ENCODE data around the gene COA1.
"Not testable (repeated sequence)": the region's sequence is repeated elsewhere in the genome, so short reads cannot be mapped to it uniquely, and the experiment has no call there.

COA1 gene

GRCh38 chr7:43726466-43726865 lies 2.9 kb downstream of the COA1 start:
- no peak for DNase-seq (ENCODE audit: low read depth in 2 of 2)

DNA sequence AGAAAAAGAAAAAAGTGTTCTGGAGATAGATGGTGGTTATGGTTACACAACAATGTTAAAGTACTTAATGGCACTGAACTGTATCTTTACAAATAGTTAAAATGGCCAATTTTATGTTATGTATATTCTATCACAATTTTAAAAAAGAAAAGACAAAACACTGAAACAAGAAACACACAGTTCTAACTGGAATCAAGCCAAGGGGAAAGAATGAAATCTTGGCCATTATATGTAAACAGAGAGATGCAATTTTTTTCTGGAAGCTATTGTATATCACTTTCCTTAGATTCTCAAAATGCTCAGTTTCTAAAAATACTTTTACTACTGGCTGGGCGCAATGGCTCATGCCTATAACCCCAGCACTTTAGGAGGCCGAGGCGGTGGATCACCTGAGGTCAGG lies 4.1 kb downstream of the COA1 start:
- DNase-seq (ENCODE audit: low read depth in 2 of 2): no peak

DNA sequence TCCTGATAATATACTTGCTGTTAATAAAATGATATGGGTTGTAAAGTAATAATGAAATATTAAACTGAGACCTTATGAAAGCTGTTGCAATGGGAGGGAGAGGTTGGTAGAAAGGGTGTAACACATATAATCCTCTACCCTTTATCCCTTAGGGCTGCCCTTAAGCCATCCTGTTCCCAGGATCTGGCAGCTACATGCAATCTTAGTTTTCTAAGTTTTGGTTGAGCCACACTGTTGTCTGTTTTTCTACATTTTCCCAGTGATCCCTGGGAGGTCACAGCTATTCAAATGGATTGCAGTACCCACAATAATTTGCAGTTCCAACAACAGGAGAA lies 6.3 kb downstream of the COA1 start:
- DNase-seq (ENCODE audit: low read depth in 2 of 2): no peak

GRCh38 chr7:43721193-43721806 lies 8.0 kb downstream of the COA1 start:
- DNase-seq (ENCODE audit: low read depth in 2 of 2): no peak

GRCh38 chr7:43716598-43716997 lies 12.7 kb downstream of the COA1 start:
- no peak for DNase-seq (ENCODE audit: low read depth in 2 of 2)

- DNase-seq (ENCODE audit: low read depth in 2 of 2): not testable (repeated sequence)
Observed at GRCh38 chr7:43715966-43716365, 13.4 kb downstream of the COA1 start.

DNA sequence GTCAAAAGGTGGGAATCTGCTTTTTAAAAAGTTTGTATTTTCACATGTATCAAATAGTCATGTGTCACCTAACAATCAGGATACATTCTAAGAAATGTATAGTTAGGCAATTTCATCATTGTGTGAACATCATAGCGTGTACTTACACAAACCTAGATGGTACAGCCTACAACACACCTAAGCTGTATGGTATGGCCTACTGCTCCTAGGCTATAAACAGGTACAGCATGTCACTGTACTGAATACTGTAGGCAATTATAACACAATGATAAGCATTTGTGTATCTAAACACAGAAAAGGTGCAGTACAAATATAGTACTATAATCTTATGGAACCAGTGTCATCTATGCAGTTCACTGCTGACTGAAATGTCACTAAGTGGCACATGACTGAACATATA lies 17.8 kb downstream of the COA1 start:
- DNase-seq (ENCODE audit: low read depth in 2 of 2): no peak

GRCh38 chr7:43708055-43708454 lies 21.3 kb downstream of the COA1 start:
- DNase-seq (ENCODE audit: low read depth in 2 of 2): not testable (repeated sequence)

DNA sequence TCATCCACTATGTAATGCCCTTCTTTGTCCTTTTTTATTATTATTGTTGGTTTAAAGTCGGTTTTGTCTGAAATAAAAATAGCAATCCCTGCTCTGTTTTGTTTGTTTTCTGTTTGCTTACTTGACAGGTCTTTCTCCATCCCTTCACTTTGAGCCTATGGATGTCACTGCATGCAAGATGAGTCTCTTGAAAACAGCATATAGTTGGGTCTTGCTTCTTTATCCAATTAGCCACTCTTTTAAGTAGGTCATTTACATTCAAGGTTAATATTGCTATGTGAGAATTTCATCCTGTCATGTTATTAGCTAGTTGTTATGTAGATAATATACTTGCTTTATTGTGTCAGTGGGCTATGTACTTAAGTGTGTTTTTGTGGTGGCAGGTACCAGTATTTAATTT lies 25.8 kb downstream of the COA1 start:
- no peak for DNase-seq (ENCODE audit: low read depth in 2 of 2)

DNA sequence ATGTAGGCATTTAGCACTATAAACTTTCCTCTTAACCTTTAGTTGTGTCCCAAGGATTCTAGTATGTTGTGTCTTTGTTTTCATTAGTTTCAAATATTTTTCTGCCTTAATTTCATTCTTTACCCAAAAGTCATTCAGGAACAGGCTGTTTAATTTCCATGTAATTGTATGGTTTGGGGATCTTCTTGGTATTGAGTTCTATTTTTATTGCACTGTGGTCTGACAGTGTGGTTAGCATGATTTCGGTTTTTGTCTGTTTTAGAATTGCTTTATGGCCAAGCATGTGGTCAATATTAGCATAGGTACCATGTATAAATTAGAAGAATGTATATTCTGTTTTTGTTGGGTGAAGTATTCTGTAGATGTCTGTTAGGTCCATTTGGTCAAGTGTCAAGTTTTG lies 26.3 kb downstream of the COA1 start:
- DNase-seq (ENCODE audit: low read depth in 2 of 2): no peak

DNA sequence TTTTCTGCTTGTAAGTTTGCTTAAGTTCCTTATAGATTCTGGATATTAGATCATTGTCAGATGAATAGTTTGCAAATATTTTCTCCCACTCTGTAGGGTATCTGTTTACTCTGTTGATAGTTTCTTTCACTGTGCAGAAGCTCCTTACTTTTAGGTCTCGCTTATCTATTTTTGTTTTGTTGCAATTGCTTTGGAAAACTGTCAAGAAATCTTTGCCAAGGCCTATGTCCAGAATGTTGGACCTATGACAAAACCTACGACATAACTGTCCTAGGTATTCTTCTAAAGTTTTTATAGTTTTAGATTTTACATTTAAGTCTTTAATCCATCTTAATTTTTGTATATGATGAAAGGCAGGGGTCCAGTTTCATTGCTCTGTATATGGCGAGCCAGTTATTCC lies 27.4 kb downstream of the COA1 start:
- no peak for DNase-seq (ENCODE audit: low read depth in 2 of 2)

- no peak for DNase-seq (ENCODE audit: low read depth in 2 of 2)
Observed at GRCh38 chr7:43701500-43701854, 27.8 kb downstream of the COA1 start.

DNA sequence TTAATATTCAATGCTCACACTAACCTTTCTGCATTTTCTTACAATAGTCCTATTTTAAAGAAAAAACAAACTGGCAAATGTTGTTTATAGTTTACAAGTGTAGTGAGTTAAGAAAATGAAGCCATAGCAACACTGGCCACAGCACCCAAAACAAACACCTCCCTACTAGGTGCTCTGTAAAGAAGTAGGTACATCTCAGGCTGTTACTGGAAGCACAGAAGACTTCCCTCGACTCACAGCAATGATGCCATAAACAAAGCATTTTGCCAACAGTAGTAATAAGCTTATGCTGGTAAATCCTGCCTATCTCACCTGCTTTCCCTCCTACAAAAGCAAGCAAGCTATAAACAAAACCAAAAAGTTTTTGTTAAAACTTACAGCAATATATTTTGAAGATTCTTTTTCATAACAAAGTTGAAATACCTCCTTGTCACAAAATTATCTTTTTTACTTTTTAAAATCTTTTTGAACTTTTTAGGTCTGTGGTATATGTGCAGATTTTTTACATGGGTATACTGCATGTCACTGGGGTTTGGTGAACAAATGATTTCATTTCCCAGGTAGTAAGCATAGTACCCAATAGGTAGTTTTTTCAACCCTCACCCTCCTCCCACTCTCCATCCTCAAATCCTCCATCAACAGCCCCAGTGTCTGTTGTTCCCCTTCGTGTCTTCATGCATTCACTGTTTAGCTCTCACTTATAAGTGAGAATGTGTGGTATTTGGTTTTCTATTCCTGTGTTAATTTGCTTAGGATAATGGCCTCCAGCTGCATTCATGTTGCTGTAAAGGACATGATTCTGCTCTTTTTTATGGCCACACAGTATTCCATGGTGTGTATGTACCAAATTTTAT lies 28.4 kb downstream of the COA1 start:
- no peak for DNase-seq (ENCODE audit: low read depth in 2 of 2)

- no peak for DNase-seq (ENCODE audit: low read depth in 2 of 2)
Observed at GRCh38 chr7:43700059-43700501, 29.2 kb downstream of the COA1 start.

DNA sequence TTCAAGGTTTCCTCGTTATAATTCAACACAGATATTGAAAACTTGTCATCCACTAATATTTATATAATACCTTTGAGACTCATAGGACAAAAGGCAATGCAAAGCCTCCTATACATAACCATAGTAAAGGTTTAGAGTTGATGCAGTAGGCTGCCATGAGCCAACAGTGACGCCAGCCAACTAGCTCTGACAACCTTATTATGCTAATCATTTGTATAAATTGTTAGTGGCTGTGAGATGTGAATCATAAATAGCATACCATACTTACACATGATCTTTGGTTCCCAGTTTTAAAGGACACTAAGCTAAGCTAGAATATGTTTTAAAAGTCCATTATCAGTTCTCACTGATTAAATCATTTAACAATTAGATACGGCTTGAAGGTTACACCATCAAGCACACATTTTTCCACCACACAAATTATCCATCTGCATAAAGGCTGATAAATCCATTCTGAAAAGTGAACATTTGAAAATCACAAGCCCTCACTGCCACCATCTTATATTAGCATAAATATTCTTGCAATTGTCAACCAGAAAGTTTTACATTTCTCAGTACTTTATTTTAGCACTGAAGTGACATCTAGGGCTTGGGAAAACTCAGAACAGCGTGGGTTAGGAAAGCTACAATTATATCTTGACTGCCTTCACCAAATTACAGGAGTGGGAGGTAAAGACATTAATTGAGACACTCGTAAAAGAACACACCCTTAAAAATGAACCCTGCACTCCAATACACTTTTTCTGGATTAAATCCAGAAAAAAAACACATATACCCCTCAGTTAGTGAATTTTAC lies 30.7 kb downstream of the COA1 start:
- DNase-seq (ENCODE audit: low read depth in 2 of 2): no peak

DNA sequence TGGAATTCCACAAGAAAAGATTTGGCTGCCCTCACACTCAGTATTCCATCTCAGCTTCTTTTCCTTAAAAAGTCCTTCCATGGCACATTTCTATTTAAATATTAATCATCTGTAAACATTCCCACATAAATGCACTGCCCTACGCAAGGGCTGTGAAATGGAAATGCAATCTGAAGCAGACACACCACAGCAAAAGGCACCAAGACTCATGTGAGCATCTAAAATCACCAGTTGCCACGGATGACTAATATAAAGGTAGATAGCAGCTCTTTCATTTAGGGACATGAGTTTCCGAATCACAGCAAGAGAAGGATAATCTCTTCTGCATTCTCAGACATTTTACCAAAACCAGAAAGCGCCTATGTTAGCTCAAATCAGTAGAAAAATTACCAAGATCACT lies 31.6 kb downstream of the COA1 start:
- DNase-seq (ENCODE audit: low read depth in 2 of 2): no peak

DNA sequence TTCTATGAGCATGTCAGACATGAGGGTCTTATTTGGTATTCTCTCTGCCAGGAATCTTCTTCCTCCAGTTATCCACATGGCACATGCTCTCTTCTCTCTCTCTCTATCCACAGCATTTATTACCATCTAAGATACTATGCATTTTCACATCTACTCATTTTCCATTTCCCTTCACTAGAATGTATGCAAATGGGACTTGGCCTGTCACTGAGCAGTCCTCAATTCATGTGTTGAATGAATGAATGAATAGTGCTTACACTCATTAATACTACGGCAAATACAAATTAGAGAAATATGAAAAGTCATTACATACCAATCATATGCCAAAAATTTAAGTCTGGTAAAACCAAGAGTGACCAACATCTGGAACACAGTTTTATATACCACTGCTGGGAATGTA lies 34.0 kb downstream of the COA1 start:
- DNase-seq (ENCODE audit: low read depth in 2 of 2): no peak

DNA sequence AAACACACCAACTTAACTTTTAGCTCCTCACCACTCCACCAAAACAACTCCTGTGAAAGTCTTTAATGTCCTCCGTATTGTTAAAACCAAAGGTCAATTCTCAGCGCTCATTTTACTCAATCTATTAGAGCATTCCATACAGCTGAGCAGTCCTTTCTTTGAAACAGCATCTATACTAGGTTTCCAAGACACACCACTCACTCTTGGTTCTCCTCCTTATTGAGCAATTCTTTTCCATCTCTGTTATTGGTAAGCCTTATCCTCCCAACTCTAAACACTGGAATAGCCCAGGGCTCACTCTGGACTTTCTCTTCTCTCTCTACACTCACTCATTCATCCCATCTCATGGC lies 34.9 kb downstream of the COA1 start:
- no peak for DNase-seq (ENCODE audit: low read depth in 2 of 2)

- no peak for DNase-seq (ENCODE audit: low read depth in 2 of 2)
Observed at GRCh38 chr7:43693687-43694398, 35.5 kb downstream of the COA1 start.

DNA sequence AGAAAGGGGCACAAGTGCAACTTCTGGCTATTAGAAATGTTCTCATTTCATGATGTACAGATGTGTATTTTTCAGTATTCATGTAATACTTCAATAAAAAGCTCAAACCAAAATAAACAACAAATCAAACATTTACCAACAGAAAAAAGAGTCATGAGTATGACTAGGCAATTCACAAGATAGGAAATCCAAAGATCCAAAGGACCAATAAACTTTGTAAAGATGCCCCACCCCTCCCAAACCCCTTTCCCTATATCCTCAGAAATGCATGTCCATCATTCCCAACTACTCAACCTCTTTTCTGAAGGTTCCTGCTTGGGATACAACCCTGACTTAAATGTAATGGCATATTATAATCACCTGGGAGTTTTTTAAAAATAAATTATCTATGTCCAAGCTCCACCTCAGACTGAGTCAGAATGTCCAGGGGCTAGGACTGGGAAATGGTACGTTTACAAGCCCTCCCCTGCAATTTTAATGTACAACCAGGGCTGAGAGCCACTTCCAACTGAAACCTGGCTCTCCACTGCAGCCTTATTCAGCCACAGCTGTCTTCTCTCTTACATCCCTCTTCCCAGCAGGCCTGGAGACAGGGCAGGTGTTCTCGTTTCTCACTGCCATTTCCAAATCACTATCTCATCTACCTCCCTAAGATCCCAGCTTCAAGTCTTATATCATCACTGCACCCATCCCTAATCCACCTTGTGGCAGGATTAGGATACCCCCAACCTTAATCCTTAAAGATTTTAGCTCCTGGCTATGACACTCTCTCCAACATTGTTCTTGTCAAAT lies 36.5 kb downstream of the COA1 start:
- DNase-seq (ENCODE audit: low read depth in 2 of 2): no peak

DNA sequence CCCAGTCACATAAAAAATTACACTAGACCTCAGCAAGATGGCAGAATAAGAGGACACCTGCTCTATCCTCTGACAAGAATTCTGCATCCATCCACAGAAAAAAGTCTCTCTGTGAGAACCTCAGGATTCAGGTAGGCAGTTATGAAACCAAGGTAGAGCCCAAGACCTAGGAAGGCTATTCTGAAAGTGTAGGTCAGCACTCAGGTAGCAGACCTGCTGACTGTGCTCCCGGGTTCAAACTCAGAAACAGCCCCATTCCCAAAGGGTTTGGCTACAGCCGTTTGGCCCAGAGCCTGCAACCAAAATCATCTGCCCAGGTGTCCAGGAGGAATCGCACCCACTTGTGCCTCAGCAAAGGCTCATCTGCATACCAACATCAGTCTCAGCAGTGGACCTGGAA lies 37.7 kb downstream of the COA1 start:
- DNase-seq (ENCODE audit: low read depth in 2 of 2): no peak

- DNase-seq (ENCODE audit: low read depth in 2 of 2): no peak
Observed at GRCh38 chr7:43689115-43689514, 40.2 kb downstream of the COA1 start.

All from stimulated activated CD8-positive, alpha-beta memory T cell treated with anti-CD3 and anti-CD28 coated beads, Interleukin-15, amount 100 ng/mL, for 4 hours (primary cell).